Spleen (tissue), 7 donors: ENCODE data around the gene BSN.
"Not testable (repeated sequence)": the region's sequence is repeated elsewhere in the genome, so short reads cannot be mapped to it uniquely, and the experiment has no call there.

Experiments
- POLR2A ChIP-seq, 3 donors: fragments of 450-650 bp; IDR thresholded peaks; one replicate each; pipeline ENCODE4 v1.5.1; 2017; ENCODE audit warnings: antibody characterized with exemption in 3 of 3, mild to moderate bottlenecking in 1 of 3
- POLR2AphosphoS5 ChIP-seq, 3 donors: sonication (generic); formaldehyde crosslinking; IDR thresholded peaks; one replicate each; pipeline ENCODE4 v1.5.1; 2017; ENCODE audit warnings: antibody characterized with exemption in 3 of 3
- TF ChIP-seq, protein P1 (sequence below), 11 experiments: fragments of 200-600 bp in 7 of 11; fragments of 450-650 bp in 4 of 11; sonication (generic) in 4 of 11; IDR thresholded peaks in 8 of 11; conservative IDR thresholded peaks in 3 of 11; 1 replicate in 7 of 11; 2 replicates in 4 of 11; pipeline versions ENCODE4 v1.4.0 to v1.8.0; 2016 to 2021; ENCODE audit warnings: antibody characterized with exemption in 11 of 11, inconsistent platforms in 4 of 11, mild to moderate bottlenecking in 1 of 11
- donor health status: DM: no; HTN: no; CAD: no; lungs with moderate emphysema.
- donor health status: DM: no; HTN: no; CAD: no.
- donor health status: DM: no; HTN: no; CAD: no.

DNA sequence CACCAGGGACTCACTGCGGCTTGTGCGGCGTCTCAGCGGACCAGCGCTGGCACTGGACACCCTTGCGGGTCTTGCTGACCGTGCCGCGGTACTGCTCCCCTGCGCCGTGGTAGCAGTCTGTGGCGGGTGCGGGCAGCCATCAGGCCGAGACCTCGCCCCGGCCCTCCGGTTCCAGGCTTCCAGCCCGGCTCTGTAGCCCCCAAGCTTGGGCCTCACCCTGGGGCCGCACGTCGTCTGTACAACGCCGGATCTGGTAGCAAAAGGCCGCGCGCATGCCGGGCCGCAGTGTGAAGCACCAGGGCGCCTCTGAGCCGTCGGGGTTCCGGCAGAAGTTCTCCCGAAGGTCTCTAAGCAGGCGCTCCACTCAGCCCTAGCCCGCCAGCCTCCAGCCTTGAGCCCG, 131.6 kb downstream of the BSN start:
- TF ChIP-seq POLR2AphosphoS5 (IDR thresholded peaks at IDR 0.05) = peak in 1 of 3 donors; percentile 50
- TF ChIP-seq, protein P1, sequence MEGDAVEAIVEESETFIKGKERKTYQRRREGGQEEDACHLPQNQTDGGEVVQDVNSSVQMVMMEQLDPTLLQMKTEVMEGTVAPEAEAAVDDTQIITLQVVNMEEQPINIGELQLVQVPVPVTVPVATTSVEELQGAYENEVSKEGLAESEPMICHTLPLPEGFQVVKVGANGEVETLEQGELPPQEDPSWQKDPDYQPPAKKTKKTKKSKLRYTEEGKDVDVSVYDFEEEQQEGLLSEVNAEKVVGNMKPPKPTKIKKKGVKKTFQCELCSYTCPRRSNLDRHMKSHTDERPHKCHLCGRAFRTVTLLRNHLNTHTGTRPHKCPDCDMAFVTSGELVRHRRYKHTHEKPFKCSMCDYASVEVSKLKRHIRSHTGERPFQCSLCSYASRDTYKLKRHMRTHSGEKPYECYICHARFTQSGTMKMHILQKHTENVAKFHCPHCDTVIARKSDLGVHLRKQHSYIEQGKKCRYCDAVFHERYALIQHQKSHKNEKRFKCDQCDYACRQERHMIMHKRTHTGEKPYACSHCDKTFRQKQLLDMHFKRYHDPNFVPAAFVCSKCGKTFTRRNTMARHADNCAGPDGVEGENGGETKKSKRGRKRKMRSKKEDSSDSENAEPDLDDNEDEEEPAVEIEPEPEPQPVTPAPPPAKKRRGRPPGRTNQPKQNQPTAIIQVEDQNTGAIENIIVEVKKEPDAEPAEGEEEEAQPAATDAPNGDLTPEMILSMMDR (IDR thresholded peaks at IDR 0.05 in 8 of 11, conservative IDR thresholded peaks at IDR 0.05 in 3 of 11) = not testable (repeated sequence)
- not testable (repeated sequence) for TF ChIP-seq POLR2A (IDR thresholded peaks at IDR 0.05)
